HG02870 (cell line): ENCODE measurements around the gene MAMLD1.

ENCODE experiments used
- ATAC-seq: cut with Tn5 transposase; IDR thresholded peaks from one replicate; pipeline ENCODE4 v1.9.1; 2021; ENCODE audit warnings: mild to moderate bottlenecking, moderate library complexity; ENCODE audit not compliant: unreplicated experiment

Gene MAMLD1

DNA sequence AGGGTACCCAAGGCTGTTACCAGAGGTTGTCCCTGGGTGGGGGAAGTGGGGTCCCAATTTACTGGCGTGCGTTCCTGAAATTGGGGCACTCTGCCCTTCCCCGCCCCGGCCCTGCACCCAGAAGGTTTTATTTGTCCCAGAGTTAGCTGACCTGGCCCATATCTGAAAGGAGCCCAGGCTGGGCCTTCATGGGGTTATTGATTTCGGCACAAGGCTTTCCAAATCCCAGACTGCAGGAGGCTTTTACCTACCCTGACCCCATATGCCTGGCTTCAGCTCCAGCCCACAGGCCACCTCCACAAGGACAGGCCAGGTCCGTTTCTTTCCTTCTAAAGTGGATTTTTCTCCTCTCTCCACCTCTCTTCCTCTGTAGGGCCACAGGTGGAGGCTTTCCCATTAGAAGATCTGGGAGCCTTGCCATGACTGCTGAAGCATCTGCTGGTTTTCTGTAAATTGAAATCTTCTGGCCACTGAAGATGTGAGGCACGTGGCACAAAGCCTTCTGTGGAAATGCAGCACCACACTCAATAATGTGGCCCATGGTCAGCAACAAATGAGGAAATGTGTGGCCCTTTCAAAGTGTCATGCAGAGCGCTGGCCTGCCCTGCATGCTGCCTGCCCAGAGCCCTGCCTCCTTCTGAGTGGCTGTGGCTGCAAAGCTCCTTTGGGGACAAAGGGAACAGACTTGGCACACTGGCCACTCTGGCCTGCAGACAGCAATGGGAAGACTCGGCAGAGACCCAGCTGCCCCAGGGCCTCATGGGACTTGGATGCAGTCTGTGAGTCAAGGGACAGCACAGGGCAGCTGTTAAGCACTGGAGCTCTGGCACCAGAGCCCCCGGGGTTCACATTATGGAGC lies 162.2 kb downstream of the MAMLD1 start:
- no peak for ATAC-seq

DNA sequence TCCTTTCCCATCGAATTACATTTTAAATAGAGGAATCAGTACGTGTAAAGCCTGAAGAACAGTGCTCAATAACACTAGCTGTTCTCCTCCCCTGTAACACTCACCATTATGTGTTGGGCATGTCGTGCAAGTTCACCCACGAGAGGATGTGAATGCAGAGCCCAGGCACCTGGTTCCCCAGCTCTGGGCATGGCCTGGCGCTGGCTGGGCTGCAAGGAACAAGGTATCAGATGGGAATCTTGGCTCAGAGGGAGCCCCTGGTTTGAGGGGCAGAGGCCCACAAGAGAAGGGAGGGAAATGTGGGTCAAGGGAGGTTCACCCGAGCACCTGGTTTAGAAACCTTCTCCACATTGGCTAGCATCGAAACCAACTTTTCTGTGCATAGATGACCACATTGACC lies 163.6 kb downstream of the MAMLD1 start:
- no peak for ATAC-seq

DNA sequence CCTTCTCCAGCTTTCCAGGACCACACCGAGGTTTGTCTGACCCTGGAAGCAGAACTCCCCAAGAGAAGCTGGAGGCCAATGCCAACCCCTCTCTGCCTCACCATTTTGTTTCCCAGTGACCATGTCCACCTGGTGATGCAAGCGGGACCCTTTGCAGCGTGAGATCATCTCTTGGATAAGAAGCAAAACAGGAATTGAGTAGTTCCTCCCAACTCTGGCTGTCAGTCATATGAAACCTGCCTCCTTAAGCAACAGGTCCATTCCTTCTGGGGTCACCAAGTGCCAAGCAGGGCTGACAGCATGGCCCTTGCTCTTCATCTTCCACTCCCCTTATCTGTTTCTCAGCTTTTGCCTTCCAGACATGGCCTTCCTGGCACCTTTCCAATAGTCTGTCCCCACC lies 164.0 kb downstream of the MAMLD1 start:
- ATAC-seq, result no peak

DNA sequence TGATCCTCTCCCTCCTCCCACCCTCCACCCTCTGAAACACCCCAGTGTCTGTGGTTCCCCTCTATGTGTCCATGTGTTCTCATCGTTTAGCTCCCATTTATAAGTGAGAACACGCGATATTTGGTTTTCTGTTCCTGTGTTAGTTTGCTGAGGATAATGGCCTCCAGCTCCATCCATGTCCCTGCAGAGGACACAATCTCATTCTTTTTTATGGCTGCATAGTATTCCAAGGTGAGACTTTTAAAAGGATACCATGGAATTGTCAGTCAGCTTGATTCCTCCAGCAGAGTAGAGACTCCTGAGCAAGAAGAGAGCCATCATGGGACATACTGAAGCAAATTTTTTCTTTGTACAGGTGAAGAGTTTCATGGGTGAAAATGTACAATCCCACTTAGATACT lies 166.5 kb downstream of the MAMLD1 start:
- ATAC-seq, result no peak

DNA sequence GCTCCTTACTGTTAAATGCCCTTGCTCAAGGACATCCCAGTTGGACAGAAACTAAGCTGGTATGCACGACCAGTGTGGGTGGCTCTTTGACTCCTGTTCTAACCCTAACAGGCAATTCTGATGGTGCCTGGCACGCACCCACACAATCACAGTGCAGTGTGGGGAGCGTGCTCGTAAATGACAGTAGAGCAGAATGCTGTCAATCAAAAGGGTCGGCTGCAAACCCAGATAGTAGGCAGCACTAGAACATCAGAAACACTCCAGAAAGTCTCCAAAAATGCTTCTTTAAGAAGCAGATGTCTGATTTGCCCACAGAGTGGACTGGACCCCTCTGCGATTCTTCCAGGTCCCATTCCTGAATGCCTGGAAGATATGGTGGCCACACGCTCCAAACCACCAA lies 167.7 kb downstream of the MAMLD1 start:
- ATAC-seq, result no peak

DNA sequence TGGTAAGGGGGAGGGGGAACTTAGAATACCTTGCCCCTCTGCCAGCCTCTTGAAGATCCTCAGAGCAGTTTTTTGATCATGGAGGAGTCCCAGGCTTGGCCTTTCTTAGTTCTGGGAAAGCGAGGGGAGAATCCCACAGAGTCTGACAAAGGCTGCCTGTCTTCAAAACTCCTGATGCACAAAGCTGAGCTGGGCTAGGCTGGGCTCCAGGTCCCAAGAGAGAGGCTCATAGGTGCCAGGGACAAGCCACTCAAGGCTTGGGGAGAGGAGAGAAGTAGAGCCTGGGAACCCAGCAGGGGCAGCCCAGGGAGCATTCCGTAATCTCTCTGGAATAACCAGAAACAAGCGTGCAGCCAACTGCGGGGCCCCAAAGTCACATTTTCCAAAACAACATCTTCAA lies 168.3 kb downstream of the MAMLD1 start:
- no peak for ATAC-seq

DNA sequence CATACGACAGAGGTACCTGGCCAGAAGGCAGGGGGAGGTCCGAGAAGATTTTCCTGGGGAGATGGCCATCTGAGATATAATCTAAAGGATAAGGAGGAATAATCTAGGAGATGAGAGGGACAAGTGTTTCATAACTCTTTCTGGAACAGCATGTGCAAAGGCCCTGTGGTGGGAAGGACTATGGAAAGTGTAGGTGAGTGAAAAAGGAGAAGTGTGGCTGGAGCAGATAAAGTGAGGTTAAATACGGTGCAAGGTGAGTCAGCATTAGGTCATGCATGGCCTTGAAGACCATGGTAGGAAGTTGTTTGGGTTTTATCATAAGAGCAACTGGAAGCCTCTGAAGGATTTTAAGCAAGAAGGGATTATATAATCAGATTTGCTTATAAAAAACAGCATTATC lies 170.7 kb downstream of the MAMLD1 start:
- ATAC-seq, result no peak

DNA sequence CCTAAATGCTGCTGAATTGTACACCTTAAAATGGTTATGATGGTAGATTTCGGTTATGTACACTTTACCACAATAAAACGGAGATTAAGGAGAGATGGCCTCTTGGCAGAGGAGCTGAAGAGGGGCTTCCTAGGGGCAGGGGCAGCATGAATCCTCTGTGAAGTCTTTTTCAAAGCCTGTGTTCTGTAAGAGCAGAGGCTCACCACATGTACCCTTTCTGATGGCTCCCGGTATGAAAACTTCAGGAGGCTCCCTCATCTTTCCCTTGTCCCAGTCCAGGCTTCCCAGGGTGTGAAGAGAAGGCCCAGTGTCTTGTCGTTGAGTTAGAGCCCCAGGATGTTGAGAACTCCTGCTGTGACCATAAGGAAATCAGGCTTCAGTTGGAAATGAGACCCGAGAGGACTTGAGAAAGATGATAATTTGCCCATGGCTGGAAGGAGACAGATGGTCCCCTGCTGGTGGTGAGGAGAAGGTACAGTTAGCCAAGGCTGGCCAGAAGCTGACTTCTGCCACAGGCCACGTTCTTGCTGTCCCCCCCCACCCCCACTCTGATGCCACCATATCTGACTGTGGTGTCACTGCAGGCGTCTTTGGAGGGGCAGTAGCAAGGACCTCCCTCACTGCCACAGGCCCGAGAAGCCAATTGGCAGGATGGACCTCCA lies 173.5 kb downstream of the MAMLD1 start:
- ATAC-seq, result no peak

DNA sequence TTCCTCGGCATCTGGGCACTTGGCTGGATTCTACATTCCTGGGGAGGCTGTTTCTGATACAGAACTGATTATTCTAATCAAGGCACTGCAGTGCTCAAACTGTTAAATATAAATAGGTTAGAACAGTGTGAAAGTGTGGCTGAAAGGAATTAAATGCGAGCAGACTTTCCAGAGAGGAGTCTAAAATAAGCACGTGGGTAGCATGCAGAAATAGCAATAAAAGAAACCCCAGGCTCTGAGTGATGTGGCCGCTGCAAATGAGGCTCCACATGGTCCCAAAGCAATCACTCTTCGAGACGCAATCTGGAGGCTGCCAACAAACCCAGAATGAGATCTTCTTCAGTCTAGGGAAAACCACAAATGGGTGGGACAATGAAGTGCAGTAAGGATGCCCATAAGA lies 174.7 kb downstream of the MAMLD1 start:
- no peak for ATAC-seq

DNA sequence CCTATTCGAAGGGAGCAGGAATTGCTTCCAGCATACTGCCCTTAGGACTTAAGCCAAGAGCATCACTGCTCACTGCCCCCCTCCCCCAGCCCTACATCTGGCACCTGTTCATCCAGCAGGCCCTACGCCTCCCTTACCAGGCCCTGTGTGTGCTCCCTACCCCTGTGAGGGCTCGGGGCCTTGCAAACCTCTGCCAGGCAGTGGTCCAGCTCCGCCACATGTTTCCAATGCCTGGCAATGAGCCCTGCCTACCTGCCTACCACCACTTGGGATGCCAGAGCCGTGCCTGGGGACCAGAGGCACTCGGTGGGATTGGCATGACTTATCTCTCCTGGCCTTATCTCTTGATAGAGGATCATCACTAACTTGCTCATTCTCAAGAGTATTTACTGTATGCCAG lies 177.8 kb downstream of the MAMLD1 start:
- no peak for ATAC-seq

DNA sequence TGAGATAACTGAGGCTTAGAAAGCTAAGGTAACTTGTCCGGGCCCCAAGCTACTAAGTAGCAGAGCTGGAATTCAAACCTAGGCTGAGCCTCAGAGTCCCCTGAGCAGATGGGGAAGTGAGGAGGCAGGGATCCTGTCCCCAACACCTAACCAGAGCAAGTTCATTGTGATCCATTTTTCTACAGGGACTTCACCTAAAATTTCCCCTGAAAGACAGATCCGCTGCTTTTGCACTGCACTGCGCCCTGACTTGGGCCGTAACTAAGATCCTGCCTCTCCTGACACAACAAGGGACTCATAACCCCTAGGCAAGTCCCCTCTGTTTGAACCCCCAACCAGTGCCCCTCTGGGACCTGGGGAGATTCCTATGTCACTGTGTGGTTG lies 179.7 kb downstream of the MAMLD1 start:
- ATAC-seq, result peak; percentile 22

DNA sequence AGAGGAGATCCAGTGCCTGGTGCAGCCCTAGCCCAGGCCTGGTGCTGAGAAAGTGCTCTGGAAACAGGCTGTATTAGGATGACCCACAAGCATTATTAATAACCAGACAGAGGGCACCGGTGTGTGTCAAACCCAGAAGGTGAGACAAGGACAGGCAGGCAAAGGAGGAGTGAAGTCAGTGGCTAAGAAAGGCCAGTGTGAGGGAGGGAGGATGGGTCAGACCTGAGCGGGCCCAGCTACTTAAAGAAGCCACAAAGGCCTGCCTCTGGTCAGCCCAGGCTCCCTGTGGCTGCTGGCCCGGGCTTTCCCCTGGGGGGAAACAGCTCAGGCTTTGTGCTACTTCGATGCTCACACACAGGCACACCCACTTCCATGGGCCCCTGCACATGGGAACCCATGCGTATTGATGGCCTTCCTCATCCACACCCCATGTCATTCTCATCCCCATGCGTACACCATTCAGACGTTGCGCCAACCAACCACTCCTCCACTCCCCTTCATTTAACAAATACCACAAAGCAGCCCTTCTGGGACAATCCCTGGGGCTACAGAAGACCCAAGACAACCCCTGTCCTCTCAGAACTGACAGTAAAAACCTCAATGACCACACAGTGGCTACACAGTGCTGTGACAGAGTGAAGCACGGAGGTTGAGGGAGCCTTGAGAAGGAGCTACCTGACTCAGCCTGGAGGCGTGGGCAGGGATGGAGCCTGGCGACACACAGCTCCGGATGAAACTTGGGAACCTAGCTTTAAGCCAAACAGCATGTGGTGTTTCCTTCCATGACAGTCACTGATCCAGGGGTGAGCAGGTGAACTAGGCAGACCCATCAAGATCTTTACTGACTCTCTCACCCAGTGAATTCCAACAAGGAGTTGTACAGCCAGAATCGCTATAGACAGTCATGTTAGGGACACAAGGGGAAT lies 180.4 kb downstream of the MAMLD1 start:
- ATAC-seq, result peak; percentile 64

DNA sequence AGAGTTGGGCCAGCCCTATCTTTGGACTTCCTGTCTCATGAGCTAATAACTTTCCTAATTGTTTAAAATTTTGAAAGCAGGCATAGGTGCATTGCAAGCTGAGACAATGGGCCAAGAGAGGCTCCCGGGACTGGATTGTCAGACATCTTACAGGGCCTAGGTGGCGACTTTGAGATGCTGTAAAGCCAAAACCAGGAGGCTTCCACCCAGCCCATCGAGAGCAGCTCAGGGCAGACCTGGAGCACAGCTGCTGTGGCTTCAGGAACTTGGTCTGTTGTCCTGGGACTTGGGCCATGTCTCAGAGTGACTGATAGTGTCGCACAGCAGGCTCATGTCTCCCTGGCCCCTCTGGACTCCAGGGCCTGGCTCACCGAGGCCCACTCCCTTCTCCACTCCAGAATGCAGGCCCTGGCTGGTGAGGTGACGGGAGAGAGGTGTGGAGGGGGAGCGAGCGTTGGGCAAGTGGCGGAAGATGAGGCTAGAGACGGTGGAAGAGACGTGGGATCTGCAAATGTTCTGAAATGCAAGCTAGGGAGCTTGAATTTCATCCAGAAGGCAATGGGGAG lies 181.2 kb downstream of the MAMLD1 start:
- no peak for ATAC-seq

DNA sequence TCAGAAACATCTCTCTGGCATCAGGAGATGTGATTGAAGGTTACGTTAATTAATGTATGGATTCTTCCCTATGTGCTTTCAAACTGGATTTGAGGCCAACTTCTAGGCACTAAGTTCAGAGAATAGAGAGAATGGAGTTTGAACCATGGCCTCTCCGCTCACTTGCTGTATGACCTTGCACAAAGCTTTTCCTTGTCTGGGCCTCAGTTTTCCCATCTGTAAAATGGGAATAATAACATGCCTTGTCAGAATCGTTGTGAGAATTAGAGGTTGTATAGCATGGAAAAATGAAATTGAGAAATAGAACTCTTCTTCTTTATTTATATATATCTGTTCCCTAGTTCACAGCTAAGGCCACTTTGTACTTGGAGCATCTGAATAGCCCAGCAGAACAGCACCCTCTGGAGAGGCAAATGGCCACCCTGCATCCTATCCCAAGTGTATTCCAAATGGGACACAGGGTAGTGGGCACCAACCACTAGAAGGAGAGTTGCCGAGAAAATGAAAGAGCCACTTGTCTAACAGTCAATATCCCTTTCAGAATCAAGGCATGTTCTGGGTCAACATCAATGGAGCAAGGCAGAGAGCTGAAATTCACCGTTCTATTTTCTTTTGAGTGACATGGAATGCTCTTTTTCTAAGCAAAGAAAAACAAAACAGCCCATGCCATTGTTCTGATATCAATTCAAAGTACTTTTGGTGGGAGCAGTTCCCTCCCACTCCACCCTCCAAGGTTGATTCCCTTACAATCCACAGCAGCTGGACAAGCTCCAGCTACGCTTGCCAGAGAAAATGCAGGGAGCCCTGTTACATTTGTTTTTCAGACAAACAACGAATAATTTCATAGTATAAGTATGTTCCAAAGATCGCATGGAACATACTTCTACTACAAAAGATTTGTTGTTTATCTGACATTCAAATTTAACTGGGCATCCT lies 182.0 kb downstream of the MAMLD1 start:
- ATAC-seq, result no peak

DNA sequence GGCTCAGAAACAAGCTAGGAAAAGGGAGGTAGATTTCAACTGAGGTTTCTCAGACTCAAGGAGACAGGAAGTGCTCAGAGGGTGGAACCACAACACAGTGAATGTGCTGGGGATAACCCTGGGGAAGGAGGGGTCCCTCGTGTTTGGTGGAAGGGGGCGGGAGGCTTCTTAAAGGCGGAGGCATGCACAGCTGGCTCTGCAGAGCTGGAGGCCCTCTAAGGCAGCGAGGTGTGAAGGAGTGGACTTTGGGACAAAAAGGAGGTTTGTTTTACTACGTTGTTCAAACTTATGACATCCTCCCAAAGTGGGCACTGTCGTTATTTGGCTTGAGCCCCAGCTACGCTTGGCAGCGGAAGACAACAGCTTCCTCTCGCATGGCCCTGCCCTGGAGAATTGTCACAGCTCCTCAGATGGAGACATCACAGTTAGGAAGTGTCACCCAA lies 183.6 kb downstream of the MAMLD1 start:
- no peak for ATAC-seq

DNA sequence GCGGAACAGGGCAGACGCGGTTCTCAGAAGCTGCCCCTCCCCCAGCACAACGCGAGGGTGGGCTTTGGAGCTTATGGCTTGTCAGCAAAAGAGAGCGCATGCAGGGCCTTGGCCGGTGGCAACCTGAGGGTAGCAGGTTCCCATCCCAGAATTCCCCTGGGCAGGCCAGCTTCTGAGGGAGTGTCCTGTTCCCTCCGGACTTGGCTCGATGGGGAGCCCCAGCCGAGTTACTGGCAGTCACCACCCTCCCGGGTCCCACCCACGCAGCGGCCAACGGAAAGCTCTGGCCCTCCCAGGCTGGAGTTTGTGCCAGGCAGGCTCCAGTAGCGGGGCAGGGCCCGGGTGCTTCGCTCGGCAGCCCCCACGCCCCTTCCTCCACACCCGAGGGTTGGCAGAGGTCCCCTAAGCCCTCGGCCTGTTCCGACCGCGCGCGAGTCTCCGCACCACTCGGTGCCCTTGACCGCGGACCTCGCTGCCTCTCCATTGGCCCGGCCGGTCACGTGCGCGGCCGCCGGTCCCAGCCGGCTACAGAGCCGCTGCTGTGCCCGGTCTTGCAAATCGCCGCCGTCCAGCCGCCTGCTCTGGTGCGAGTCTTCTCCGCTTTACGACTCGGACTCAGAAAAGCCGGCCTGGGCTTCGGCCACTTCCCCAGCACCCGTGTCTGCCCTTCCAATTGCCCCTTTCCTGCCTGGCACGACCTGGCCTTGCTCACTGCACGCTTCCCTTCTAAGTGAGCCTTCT lies 184.4 kb downstream of the MAMLD1 start:
- ATAC-seq, result no peak

DNA sequence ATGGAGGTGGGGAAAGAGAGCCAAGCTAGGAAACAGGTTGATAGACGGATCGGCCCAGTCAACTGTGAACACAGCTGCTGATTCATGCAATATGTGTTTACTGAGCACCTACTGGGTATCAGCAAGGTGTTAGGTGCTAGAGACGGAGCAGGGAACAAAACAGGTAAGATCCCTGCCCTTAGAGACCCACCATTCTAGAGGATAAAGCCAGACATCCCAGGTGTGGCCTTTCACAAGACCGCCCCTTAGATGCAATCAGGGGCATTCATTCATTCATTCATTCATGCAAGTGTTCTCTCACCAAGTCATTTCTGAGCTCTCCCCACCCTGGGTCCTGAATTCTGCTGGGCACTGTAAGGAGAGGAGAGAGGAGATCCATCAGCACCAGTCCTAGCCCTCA lies 185.1 kb downstream of the MAMLD1 start:
- ATAC-seq, result no peak

DNA sequence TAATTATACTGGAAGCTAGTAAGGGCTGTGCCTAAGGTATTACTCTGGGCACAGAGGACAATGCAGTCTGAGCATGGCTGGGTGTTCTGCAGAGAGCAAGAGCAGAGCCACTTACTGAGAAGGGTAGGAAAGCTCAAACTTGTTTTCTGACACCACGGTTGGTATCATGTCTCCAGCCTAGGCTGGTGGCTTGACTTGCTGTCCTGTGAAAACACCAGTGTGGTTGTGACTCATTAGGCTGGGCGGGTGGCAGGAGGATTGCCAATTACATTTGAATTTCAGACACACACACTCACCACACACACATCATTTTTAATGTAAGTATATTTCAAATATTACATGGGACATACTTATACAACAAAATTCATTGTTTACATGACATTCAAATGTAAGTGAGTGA lies 185.6 kb downstream of the MAMLD1 start:
- no peak for ATAC-seq

DNA sequence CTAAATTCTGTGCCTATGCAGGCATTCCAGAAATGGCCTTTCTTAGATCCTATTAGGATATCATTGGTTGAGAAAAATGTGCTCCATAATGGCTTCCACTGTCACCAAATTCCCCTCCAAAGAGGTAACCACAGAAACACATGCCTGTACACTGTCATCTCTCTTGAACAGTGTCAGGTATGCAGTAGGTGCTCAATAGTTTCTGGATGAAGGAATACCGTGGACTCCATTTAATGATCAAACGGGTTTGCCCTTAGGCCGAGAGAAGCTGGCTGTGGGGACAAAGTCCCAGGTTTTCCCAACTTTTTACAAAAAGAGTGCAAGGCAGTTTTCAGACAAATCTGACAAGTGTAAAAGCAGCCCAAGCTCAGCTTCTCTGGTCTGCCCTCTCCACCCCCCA lies 188.8 kb downstream of the MAMLD1 start:
- ATAC-seq, result no peak
